Gastroesophageal sphincter (tissue), 4 donors: ENCODE results near the gene PRR13. TPM values are rescaled to one million over a fixed set of nuclear protein-coding genes. Genes with fewer than 3 reads are reported as not detected.
"Not testable (repeated sequence)": the region's sequence is repeated elsewhere in the genome, so short reads cannot be mapped to it uniquely, and the experiment has no call there.

Experiments
- ATAC-seq: fragments of 150-250 bp; one replicate; pipeline ENCODE4 v1.9.1; 2016; ENCODE audit warnings: mild to moderate bottlenecking, moderate library complexity
- H3K27ac ChIP-seq, 4 donors: fragments of 200-600 bp; sonication (generic) in 3 of 4; 1 replicate in 3 of 4; 2 replicates in 1 of 4; pipeline ENCODE4 v1.5.1; 2016 to 2019
- H3K27me3 ChIP-seq: fragments of 200-600 bp; sonication (generic); one replicate; pipeline ENCODE4 v1.5.1; 2019
- H3K36me3 ChIP-seq, 2 donors: fragments of 200-600 bp; sonication (generic); one replicate each; pipeline ENCODE4 v1.5.1; 2019; ENCODE audit warnings: control low read depth in 1 of 2
- H3K4me1 ChIP-seq, 3 donors: fragments of 200-600 bp; sonication (generic); 1 replicate in 2 of 3; 2 replicates in 1 of 3; pipeline ENCODE4 v1.5.1; 2016 to 2019; ENCODE audit warnings: control low read depth in 2 of 3
- H3K4me3 ChIP-seq, 2 donors: fragments of 200-600 bp; sonication (generic); one replicate each; pipeline ENCODE4 v1.5.1; 2019; ENCODE audit warnings: mild to moderate bottlenecking in 1 of 2, moderate library complexity in 1 of 2
- H3K9me3 ChIP-seq, 3 donors: fragments of 200-600 bp; sonication (generic); one replicate each; pipeline ENCODE4 v1.5.1; 2017 to 2019; ENCODE audit warnings: control low read depth in 2 of 3
- EP300 ChIP-seq: sonication (generic); formaldehyde crosslinking; IDR thresholded peaks from one replicate; pipeline ENCODE4 v1.6.1; 2017; ENCODE audit warnings: antibody characterized with exemption, mild to moderate bottlenecking
- POLR2A ChIP-seq, 2 donors: fragments of 450-650 bp; IDR thresholded peaks; one replicate each; pipeline ENCODE4 v1.6.1; 2017; ENCODE audit warnings: antibody characterized with exemption in 2 of 2, mild to moderate bottlenecking in 2 of 2, moderate library complexity in 1 of 2
- POLR2AphosphoS5 ChIP-seq: sonication (generic); formaldehyde crosslinking; IDR thresholded peaks from one replicate; pipeline ENCODE4 v1.6.1; 2017; ENCODE audit warnings: antibody characterized with exemption
- WGBS, 2 donors: methylation state at CpG; one replicate each; pipeline ENCODE4 v1.1.5; 2018; ENCODE audit warnings: low coverage in 1 of 2; 5-methylcytosine and 5-hydroxymethylcytosine counted together
- total RNA-seq, 4 donors: library from RNA; depleted of rRNA; stranded (reverse); fragments of >200 nt; gene quantifications; one replicate each; pipeline ENCODE4 v1.1.0, GENCODE V29; 2016
- TF ChIP-seq, protein P1 (sequence below), 4 experiments: fragments of 200-600 bp in 2 of 4; fragments of 450-650 bp in 2 of 4; sonication (generic) in 1 of 4; IDR thresholded peaks; one replicate each; pipeline ENCODE4 v1.5.1; 2017 to 2019; ENCODE audit warnings: antibody characterized with exemption in 4 of 4, mild to moderate bottlenecking in 2 of 4, moderate library complexity in 2 of 4

PRR13 gene
- total RNA-seq, 4 donors from 2014 or later: 54.2 to 73.2 (median 69.6) TPM

DNA sequence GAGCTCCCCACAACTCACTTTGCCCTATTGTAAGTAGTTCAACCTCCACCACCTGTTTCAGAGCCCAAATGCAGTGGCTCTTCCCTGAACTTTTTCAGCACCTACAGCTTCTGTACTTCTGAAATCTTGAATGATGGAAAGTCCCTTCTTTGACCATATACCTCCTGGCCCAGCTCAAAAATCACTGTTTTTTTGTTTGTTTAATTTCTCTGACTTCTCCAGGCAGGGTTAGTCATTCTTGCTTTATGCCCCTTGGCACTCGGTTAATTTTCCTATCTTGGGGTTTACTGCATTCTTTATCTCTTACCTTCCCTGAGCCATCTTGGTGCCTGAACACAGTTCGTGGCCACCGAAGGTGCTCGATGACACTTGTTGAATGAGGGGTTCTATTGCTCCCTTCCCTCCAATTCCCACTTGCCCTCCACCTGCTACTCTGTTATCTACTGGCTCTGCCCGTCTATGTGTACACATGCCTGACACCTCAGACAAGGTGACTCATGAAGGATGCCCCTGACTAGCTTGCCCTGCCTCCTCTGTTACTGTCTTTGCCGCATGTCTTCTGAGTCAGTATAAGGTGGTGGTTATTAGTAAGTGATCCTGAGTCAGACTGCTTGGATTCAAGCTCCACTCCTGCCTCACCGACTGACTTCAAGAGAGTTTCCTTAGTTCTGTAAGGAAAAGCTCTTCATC, 13.5 kb upstream of the PRR13 start:
- 67 to 100% methylated on average over 1 to 7 of the region's 7 CpGs for WGBS, 2 donors
- H3K4me1 ChIP-seq: no peaks in the 10 kb centered on the region
- TF ChIP-seq POLR2A (IDR thresholded peaks at IDR 0.05) (no peak), POLR2AphosphoS5 (no peak), EP300 (no peak)
- no peak overlapping the region for H3K27ac ChIP-seq
- no peaks in the 10 kb centered on the region for H3K9me3 ChIP-seq
- H3K4me3 ChIP-seq: no peak overlapping the region
- no peak for ATAC-seq
- H3K27me3 ChIP-seq: no peaks in the 10 kb centered on the region
- H3K36me3 ChIP-seq: no peaks in the 10 kb centered on the region

DNA sequence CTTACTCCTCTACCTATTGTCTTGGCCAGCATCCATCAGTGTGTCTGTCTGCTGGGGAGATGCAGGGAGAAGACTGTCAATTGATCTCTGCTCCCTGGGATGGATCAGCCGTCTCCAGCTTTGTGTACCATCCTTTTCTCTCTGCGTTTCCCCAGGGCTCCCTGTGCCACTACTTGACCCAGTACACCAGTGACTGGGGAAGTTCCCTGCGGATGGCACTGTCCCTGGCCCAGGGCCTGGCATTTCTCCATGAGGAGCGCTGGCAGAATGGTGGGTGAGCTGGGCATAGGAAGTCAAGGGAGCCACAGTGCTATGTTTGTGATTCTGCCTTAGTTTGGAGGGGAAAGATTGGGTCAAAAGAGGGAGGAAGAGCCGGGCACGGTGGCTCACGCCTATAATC, 12.8 kb upstream of the PRR13 start:
- no peak for ATAC-seq
- no peaks in the 10 kb centered on the region for H3K4me1 ChIP-seq
- TF ChIP-seq EP300: no peak
- TF ChIP-seq, protein P1, sequence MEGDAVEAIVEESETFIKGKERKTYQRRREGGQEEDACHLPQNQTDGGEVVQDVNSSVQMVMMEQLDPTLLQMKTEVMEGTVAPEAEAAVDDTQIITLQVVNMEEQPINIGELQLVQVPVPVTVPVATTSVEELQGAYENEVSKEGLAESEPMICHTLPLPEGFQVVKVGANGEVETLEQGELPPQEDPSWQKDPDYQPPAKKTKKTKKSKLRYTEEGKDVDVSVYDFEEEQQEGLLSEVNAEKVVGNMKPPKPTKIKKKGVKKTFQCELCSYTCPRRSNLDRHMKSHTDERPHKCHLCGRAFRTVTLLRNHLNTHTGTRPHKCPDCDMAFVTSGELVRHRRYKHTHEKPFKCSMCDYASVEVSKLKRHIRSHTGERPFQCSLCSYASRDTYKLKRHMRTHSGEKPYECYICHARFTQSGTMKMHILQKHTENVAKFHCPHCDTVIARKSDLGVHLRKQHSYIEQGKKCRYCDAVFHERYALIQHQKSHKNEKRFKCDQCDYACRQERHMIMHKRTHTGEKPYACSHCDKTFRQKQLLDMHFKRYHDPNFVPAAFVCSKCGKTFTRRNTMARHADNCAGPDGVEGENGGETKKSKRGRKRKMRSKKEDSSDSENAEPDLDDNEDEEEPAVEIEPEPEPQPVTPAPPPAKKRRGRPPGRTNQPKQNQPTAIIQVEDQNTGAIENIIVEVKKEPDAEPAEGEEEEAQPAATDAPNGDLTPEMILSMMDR (IDR thresholded peaks at IDR 0.05): no peak
- TF ChIP-seq POLR2AphosphoS5: no peak
- H3K9me3 ChIP-seq: no peaks in the 10 kb centered on the region
- no peaks in the 10 kb centered on the region for H3K36me3 ChIP-seq
- H3K4me3 ChIP-seq: no peak overlapping the region
- 93% methylated on average over 2 of the region's 7 CpGs; no CpG with 5 or more reads in 1 of the 2 donors for WGBS, 2 donors
- H3K27me3 ChIP-seq: no peaks in the 10 kb centered on the region
- H3K27ac ChIP-seq: no peak overlapping the region

DNA sequence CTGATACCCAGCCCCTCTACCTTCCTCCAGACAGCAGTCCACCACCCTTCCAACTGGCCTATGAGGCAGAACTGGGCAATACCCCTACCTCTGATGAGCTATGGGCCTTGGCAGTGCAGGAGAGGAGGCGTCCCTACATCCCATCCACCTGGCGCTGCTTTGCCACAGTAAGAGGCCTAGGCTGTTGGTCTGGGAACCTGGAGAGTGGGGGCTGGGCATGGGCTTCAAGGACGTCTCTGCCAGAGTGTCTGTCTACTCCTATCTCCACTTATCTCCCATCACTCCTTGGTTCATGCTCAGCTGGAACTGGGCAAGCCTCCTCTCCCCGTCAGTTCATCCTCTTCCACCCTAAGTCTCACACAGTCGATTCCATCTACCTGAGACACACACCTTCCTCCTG, 11.4 kb upstream of the PRR13 start:
- no peak overlapping the region for H3K4me3 ChIP-seq
- H3K27ac ChIP-seq: no peak overlapping the region
- TF ChIP-seq, protein P1 (IDR thresholded peaks at IDR 0.05): no peak
- TF ChIP-seq POLR2A (IDR thresholded peaks at IDR 0.05) (no peak), POLR2AphosphoS5 (no peak), EP300 (no peak)
- no peaks in the 10 kb centered on the region for H3K27me3 ChIP-seq
- H3K9me3 ChIP-seq: no peaks in the 10 kb centered on the region
- no peaks in the 10 kb centered on the region for H3K36me3 ChIP-seq
- WGBS, 2 donors: 90 to 100% methylated on average over 2 to 4 of the region's 5 CpGs
- no peak for ATAC-seq
- no peaks in the 10 kb centered on the region for H3K4me1 ChIP-seq

DNA sequence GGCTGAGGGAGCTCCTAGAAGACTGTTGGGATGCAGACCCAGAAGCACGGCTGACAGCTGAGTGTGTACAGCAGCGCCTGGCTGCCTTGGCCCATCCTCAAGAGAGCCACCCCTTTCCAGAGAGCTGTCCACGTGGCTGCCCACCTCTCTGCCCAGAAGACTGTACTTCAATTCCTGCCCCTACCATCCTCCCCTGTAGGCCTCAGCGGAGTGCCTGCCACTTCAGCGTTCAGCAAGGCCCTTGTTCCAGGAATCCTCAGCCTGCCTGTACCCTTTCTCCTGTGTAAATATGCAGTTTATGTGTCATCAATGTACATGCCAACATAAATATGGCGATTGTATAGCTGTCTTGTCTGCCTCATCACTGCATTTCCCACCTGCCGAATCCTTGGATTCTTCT, 10.3 kb upstream of the PRR13 start:
- no peaks in the 10 kb centered on the region for H3K36me3 ChIP-seq
- no peaks in the 10 kb centered on the region for H3K9me3 ChIP-seq
- TF ChIP-seq, protein P1 (IDR thresholded peaks at IDR 0.05): no peak
- TF ChIP-seq EP300 (no peak), POLR2AphosphoS5 (no peak), POLR2A (IDR thresholded peaks at IDR 0.05) (no peak)
- WGBS, 2 donors: 81 to 100% methylated on average over 3 to 4 of the region's 7 CpGs
- no peaks in the 10 kb centered on the region for H3K27me3 ChIP-seq
- no peak overlapping the region for H3K27ac ChIP-seq
- no peak overlapping the region for H3K4me3 ChIP-seq
- ATAC-seq: no peak
- no peaks in the 10 kb centered on the region for H3K4me1 ChIP-seq

DNA sequence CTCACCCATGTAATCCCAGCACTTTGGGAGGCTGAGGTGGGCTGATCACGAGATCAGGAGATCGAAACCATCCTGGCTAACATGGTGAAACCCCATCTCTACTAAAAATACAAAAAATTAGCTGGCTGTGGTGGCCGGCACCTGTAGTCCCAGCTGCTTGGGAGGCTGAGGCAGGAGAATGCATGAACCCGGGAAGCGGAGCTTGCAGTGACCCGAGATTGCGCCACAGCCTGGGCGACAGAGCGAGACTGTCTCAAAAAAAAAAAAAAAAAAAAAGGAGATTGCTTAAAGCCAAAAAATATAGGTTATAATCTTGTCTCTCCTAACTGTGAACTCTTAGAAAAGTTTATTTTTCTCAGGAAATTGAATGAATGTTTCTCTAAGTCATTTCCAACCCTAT, 6.2 kb upstream of the PRR13 start:
- 87 to 92% methylated on average over 7 of the region's 9 CpGs for WGBS, 2 donors
- not testable (repeated sequence) for H3K4me1 ChIP-seq, H3K27me3 ChIP-seq, H3K4me3 ChIP-seq, H3K36me3 ChIP-seq, ATAC-seq, H3K9me3 ChIP-seq, H3K27ac ChIP-seq

DNA sequence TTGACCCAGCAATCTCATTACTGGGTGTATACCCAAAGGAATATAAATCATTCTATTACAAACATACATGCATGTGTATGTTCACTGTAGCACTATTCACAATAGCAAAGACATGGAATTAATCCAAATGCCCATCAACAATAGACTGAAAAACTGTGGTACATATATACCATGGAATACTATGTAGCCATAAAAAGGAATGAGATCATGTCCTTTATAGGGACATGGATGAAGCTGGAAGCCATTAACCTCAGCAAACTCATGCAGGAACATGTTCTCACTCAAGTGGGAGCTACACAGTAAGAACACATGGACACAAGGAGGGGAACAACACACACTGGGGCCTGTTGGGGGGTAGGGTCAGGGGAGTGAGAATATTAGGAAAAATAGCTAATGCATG, 2.0 kb upstream of the PRR13 start:
- peaks cover 0 to 11% of the 10 kb centered on the region in 2 donors for H3K36me3 ChIP-seq
- not testable (repeated sequence) for H3K9me3 ChIP-seq, H3K27ac ChIP-seq, H3K27me3 ChIP-seq, ATAC-seq, H3K4me3 ChIP-seq
- H3K4me1 ChIP-seq: peaks cover 0 to 32% (median 9%) of the 10 kb centered on the region in 3 donors
